ENCODE measurements around the gene TMA7B. TPM values are rescaled to one million over a fixed set of nuclear protein-coding genes. Genes with fewer than 3 reads are reported as not detected.

TMA7B gene
- total and polyA plus RNA-seq, 10 of the 15 experiments (the other 5 are each of a cell fraction or from before 2014, with no cell fraction given): 0.33 to 2.9 (median 1.8) TPM

GRCh38 chr22:40002935-40003715 lies 42.9 kb downstream of the TMA7B start:
- no peak overlapping the region for H3K4me2 ChIP-seq (ENCODE audit: control insufficient read depth, insufficient read depth)
- no peaks in the 10 kb centered on the region for H3K36me3 ChIP-seq (ENCODE audit: control insufficient read depth in 2 of 2, insufficient read depth in 2 of 2, low read length in 1 of 2)
- TF ChIP-seq RELA (IDR thresholded peaks at IDR 0.05; ENCODE audit: borderline replicate concordance, partially characterized antibody): no peak
- TF ChIP-seq NFXL1 (IDR thresholded peaks at IDR 0.05; ENCODE audit: borderline replicate concordance): no peak
- TF ChIP-seq SIN3A (IDR thresholded peaks at IDR 0.05; ENCODE audit: low read depth, low read length): no peak
- TF ChIP-seq ZSCAN29 (IDR thresholded peaks at IDR 0.05): no peak
- no peak for TF ChIP-seq REST (IDR thresholded peaks at IDR 0.05; ENCODE audit: low read depth, low read length)
- no peak for TF ChIP-seq ZBED1 (IDR thresholded peaks at IDR 0.05; ENCODE audit: borderline replicate concordance)
- H3K9me3 ChIP-seq (replicated peaks; ENCODE audit: control insufficient read depth, insufficient read depth, low read length): no peaks in the 10 kb centered on the region
- no peak for ATAC-seq
- no peaks in the 10 kb centered on the region for H3K79me2 ChIP-seq (ENCODE audit: control insufficient read depth, insufficient read depth, low read length)
- ChIA-PET SMC1A (ENCODE audit: uncharacterized antibody, unreplicated experiment) (no interaction called here), CTCF (no interaction called here), RAD21 (ENCODE audit: unreplicated experiment) (no interaction called here), POLR2A (no interaction called here)
- peaks cover 2 to 9% of the 10 kb centered on the region in 2 experiments; a peak in 3 of 4 replicates for H3K27me3 ChIP-seq (replicated peaks in 1 of 2; ENCODE audit: control insufficient read depth in 2 of 2, insufficient read depth in 2 of 2, low read length in 1 of 2)
- no TSS peak for BruUV-seq (replicated peaks)
- no peak overlapping the region for H3K9ac ChIP-seq (ENCODE audit: control insufficient read depth, insufficient read depth, low read length)
- H4K20me1 ChIP-seq (ENCODE audit: control insufficient read depth, insufficient read depth): no peaks in the 10 kb centered on the region
- H3K4me1 ChIP-seq (ENCODE audit: control insufficient read depth, insufficient read depth, low read length): no peaks in the 10 kb centered on the region
- FAIRE-seq: no peak
- 45% methylated on average over 5 of the region's 6 CpGs for WGBS (ENCODE audit: insufficient coverage, insufficient replicate concordance, low lambda C conversion rate, missing lambda C conversion rate)
- no peak for DNase-seq (ENCODE audit: low read depth, low spot score)
- no peak overlapping the region for H3K4me3 ChIP-seq
- in situ Hi-C loops (cut with MboI) (no loop called here), intact Hi-C loops (cut with micrococcal nuclease; ENCODE audit: unreplicated experiment) (no loop called here)
- no peak overlapping the region for H3K27ac ChIP-seq (ENCODE audit: control insufficient read depth, insufficient read depth)
- no peak overlapping the region for H2AFZ ChIP-seq (ENCODE audit: control insufficient read depth, low read depth, low read length)

Measured in GM12878 (cell line).